ENCODE data around the gene BMPER.

The BMPER gene

GRCh38 chr7:33921216-33921938 is 16.0 kb downstream of the BMPER start:
- in situ Hi-C loops (cut with MboI; ENCODE audit: low sequenced_read_pairs): no loop called here

DNA sequence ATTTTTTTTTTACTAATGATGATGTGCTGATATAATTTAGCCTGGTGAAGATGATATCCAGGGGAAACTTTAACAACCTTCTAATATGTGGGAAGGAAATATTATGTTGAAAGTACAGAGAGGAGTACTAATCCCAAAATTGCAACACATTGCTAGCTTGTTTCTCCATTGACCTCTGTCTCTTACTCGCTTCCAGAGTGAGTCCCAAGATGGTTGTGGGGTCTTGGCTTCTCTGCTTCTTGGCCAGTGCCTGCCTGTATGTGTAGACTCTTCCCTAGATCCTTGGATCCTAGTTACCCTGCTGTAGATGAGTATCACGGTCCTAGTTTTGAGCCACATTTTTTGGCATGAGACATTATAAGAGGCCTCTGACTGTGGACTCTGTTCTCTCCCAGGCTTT is 17.5 kb downstream of the BMPER start:
- in situ Hi-C loops (cut with MboI; ENCODE audit: low sequenced_read_pairs): no loop called here

GRCh38 chr7:33923440-33924229 is 18.3 kb downstream of the BMPER start:
- in situ Hi-C loops (cut with MboI; ENCODE audit: low sequenced_read_pairs): no loop called here

- in situ Hi-C loops (cut with MboI; ENCODE audit: low sequenced_read_pairs): no loop called here
Observed at GRCh38 chr7:33926535-33926934, 21.2 kb downstream of the BMPER start.

- in situ Hi-C loops (cut with MboI; ENCODE audit: low sequenced_read_pairs): no loop called here
Observed at GRCh38 chr7:33928986-33929385, 23.6 kb downstream of the BMPER start.

DNA sequence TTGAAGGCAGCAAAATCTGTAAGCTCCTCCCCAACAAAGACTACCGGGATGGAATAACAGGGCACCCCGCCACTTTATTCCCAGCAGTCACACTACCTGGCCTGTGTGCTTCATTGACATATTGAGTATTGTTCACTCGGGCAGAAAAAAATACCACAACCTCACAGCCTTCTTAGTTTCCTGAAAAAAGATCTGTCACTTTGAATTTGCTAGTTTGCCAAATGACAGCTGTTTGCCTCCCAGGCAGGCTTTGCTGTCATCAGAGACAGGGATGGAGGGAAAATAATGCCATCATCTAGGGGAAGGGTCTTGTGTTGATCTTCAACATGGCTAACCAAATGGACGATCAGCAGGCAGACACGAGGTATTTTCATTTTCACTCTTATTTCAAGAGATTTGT is 26.9 kb downstream of the BMPER start:
- in situ Hi-C loops (cut with MboI; ENCODE audit: low sequenced_read_pairs): no loop called here

DNA sequence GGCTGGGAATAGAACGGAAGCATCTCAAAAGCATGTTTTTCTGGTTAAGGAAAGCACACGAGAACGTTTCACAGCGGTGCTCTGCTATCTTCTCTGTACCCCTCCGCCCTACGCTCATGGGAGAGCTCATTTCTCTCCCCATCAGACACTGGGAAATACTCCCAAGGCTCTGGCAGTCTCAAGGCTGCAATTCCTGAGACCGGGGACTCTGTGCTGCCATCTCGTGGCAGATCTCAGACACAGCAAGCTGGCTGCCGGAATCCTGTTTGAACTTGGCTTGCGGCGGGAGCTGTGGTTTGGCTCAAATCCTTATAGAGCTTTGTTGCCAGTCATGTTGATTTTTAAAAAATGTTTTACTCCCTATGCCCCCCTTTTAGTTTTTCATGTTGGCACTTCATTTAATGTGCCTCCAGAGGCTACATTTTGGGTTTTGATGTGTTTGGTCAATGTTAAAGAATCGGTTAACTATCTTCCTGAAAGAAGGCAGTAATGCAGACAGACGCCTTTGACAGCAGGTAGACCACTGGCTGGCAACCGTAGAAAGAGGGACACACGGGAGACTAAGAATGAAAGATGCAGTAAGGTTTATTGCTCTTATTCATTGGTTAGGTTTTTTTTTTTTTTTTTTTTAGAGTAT is 27.6 kb downstream of the BMPER start:
- in situ Hi-C loops (cut with MboI; ENCODE audit: low sequenced_read_pairs): no loop called here

DNA sequence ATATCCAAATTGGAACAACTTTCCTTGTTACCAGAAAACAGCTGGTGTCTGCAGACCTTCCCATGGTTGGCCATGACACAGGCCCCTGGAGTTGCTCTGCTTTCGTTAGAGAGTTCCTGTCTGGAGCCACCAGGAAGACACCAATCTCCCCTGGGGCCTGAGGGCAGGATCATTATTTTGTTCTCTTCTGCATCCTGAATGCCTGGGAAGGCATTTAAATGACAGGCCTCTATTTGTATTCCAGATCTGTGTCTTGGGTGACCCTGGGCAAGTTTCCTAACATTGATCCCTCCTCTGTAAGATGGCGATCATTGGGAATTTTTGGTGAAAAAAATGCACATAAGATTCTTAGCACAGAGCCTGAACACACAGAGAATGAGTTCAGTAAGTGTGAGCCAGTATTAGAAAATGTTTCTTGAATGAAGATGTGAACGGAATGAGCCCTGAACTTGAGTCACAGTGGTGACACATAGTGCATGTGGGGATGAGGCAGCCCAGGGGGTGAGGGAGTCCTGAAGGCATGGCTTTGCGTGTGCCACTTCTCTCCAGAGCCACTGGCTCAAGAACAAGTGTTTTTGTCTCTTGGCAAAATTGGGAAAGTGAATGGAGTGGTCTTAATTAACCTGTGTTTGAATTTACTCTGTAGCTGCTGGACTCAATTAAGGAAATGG is 28.4 kb downstream of the BMPER start:
- in situ Hi-C loops (cut with MboI; ENCODE audit: low sequenced_read_pairs): no loop called here

DNA sequence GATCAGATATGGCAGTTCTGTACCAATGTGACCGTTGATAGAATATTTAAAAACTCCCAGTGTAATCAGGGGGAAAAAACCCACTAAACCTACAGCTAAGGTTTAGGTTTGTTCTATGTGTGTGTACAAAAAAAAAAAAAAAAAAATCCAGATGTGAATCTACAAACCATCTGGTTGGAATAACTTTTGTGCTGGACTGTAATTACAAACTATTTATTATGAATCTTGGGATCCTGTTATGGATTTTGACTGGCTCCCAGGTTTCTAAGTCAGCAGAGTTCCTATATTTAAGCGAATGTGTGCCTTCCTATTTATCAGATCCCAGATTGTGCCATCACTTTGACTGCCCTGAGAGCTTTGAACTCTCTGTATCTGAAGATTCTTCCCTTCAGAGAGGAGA is 29.1 kb downstream of the BMPER start:
- in situ Hi-C loops (cut with MboI; ENCODE audit: low sequenced_read_pairs): no loop called here

- in situ Hi-C loops (cut with MboI; ENCODE audit: low sequenced_read_pairs): no loop called here
Observed at GRCh38 chr7:33936503-33936902, 31.2 kb downstream of the BMPER start.

- in situ Hi-C loops (cut with MboI; ENCODE audit: low sequenced_read_pairs): no loop called here
Observed at GRCh38 chr7:33937871-33938270, 32.5 kb downstream of the BMPER start.

GRCh38 chr7:33939121-33939520 is 33.8 kb downstream of the BMPER start:
- in situ Hi-C loops (cut with MboI; ENCODE audit: low sequenced_read_pairs): no loop called here

GRCh38 chr7:33940503-33940902 is 35.2 kb downstream of the BMPER start:
- in situ Hi-C loops (cut with MboI; ENCODE audit: low sequenced_read_pairs): no loop called here

- in situ Hi-C loops (cut with MboI; ENCODE audit: low sequenced_read_pairs): no loop called here
Observed at GRCh38 chr7:33941418-33941817, 36.1 kb downstream of the BMPER start.

- in situ Hi-C loops (cut with MboI; ENCODE audit: low sequenced_read_pairs): no loop called here
Observed at GRCh38 chr7:33946094-33946699, 40.9 kb downstream of the BMPER start.

GRCh38 chr7:33950047-33950714 is 44.8 kb downstream of the BMPER start:
- in situ Hi-C loops (cut with MboI; ENCODE audit: low sequenced_read_pairs): no loop called here

DNA sequence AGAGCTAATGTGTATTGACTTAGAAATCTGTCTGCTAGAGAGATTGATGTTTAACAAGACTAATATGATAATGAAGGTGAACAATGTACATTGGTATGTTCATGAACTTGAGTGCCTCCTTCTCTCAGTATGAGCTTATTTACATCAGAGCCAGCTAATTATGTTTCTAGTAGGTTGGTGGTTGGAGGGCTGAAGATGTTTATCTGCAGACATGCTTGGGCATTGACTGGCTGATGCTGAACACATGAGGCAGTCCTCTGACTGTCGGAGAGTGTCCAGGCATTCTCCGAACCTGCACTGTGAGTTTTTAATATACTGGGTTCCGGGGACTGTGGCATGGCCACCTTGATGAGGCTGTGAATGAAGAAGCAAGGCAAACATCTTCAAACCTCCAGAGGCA is 47.5 kb downstream of the BMPER start:
- in situ Hi-C loops (cut with MboI; ENCODE audit: low sequenced_read_pairs): no loop called here

DNA sequence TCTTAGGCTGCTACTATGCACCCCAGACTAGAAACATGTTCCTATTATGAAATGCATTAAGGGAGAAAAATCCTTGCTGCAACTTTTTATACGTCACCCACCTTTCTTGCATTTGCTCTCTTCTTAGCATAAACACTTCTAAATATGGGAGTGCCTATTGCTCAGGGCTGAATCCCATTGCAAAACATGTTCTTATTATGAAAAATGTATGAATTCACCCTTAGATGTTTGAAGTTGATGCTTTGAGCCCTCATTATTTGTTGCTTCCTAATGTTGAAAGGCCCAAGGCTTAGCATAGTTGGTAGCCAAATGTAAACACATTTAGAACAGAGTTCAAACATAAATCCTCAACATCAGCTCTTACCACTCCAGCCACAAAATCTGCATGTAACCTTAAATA is 52.8 kb downstream of the BMPER start:
- in situ Hi-C loops (cut with MboI; ENCODE audit: low sequenced_read_pairs): no loop called here

- in situ Hi-C loops (cut with MboI; ENCODE audit: low sequenced_read_pairs): no loop called here
Observed at GRCh38 chr7:33959676-33960075, 54.3 kb downstream of the BMPER start.

DNA sequence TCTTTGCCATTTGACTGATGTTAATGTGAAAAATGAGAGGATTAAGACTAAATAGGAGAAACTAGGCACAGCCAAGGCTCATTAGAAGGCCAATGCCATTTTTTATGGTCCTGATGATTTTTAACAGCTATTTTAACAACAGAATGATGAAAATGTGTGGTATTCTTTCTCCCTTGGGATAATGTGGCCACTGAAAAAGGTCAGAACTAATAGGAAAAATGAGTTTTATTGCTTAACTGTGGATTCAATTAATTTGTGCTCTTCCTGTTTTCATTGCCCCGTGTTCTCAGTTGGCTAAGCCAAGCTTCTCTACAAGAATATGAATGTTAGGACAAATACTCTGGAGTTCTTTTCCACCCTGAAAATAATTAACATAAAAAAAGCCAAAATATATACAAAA is 56.6 kb downstream of the BMPER start:
- in situ Hi-C loops (cut with MboI; ENCODE audit: low sequenced_read_pairs): no loop called here
